Activated effector memory CD4-positive, alpha-beta T cell treated with anti-CD3 and anti-CD28 coated beads, Interleukin-2, amount 50 U/mL, for 16 hours (primary cell): ENCODE data around the gene NEB.

Experiments used
- DNase-seq: peaks from one replicate; pipeline ENCODE4 v3.0.0-alpha.2; 2020

NEB gene

GRCh38 chr2:151733771-151734672, at the start of gene NEB:
NEB (minus strand) TSS chr2:151734476; CDS start chr2:151733156, 1,320 bp downstream.
- DNase-seq: no peak

GRCh38 chr2:151783133-151783520, 48.9 kb upstream of the NEB start:
- no peak for DNase-seq

GRCh38 chr2:151782378-151783132, 48.3 kb upstream of the NEB start:
- DNase-seq: no peak

- no peak for DNase-seq
Measured at GRCh38 chr2:151781642-151782041, 47.4 kb upstream of the NEB start.

- DNase-seq: no peak
Measured at GRCh38 chr2:151780938-151781337, 46.7 kb upstream of the NEB start.

- DNase-seq: no peak
Measured at GRCh38 chr2:151777935-151778334, 43.7 kb upstream of the NEB start.

GRCh38 chr2:151777487-151777886, 43.2 kb upstream of the NEB start:
- DNase-seq: no peak

GRCh38 chr2:151776367-151776766, 42.1 kb upstream of the NEB start:
- DNase-seq: no peak

- DNase-seq: no peak
Measured at GRCh38 chr2:151775057-151775740, 40.9 kb upstream of the NEB start.

GRCh38 chr2:151774506-151774905, 40.2 kb upstream of the NEB start:
- no peak for DNase-seq

GRCh38 chr2:151771599-151772358, 37.5 kb upstream of the NEB start:
- no peak for DNase-seq

- no peak for DNase-seq
Measured at GRCh38 chr2:151770995-151771394, 36.7 kb upstream of the NEB start.

- no peak for DNase-seq
Measured at GRCh38 chr2:151769606-151770005, 35.3 kb upstream of the NEB start.

GRCh38 chr2:151767536-151767935, 33.3 kb upstream of the NEB start:
- no peak for DNase-seq

- no peak for DNase-seq
Measured at GRCh38 chr2:151766437-151767153, 32.3 kb upstream of the NEB start.

- DNase-seq: no peak
Measured at GRCh38 chr2:151765760-151766410, 31.6 kb upstream of the NEB start.

- DNase-seq: no peak
Measured at GRCh38 chr2:151762694-151763093, 28.4 kb upstream of the NEB start.

- no peak for DNase-seq
Measured at GRCh38 chr2:151761687-151762086, 27.4 kb upstream of the NEB start.

- no peak for DNase-seq
Measured at GRCh38 chr2:151761193-151761592, 26.9 kb upstream of the NEB start.

GRCh38 chr2:151760139-151760650, 25.9 kb upstream of the NEB start:
- no peak for DNase-seq

- DNase-seq: no peak
Measured at GRCh38 chr2:151758744-151759143, 24.5 kb upstream of the NEB start.
